ENCODE results near the gene XPR1. TPM values are rescaled to one million over a fixed set of nuclear protein-coding genes. Genes with fewer than 3 reads are reported as not detected.

The XPR1 gene
- total and polyA plus RNA-seq, 2 of the 8 experiments (the other 6 are each of a cell fraction or from before 2014, with no cell fraction given), result 28.6 to 43.9 TPM

DNA sequence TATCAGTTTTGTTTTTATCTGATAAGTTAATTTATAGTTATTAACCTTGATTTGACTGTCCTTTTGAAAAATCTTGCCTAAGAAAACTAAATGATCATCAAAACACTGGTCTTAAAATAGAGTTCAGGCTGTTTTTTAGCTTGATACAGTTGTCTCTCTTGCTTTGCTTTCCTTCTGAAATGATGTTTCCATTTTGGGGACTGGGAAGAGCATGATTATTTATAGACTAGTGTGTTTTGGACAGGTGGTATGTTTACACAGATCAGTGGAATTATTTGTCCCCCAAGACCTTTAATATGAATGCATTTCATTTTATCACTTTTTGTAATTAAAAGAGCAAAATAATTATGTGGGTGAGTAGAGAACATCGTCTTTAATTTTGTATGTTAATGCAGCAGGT is 90.8 kb downstream of the XPR1 start:
- Histone ChIP-seq H3K56ac (replicated peaks; ENCODE audit: insufficient read length, low read depth, low read length) (no peak overlapping the region), H4K5ac (ENCODE audit: insufficient read length, low read depth, low read length) (no peak overlapping the region), H3K79me2 (ENCODE audit: control insufficient read depth in 1 of 2, insufficient read depth in 2 of 2, low read length in 2 of 2) (peaks cover 0 to 2% of the 10 kb centered on the region in 2 experiments; a peak in 1 of 4 replicates), H3K36me3 (ENCODE audit: control insufficient read depth in 2 of 4, insufficient read depth in 4 of 4, low read length in 3 of 4) (no peaks in the 10 kb centered on the region), H3K9me3 (ENCODE audit: insufficient read depth in 2 of 2, low read depth in 1 of 2, low read length in 1 of 2) (no peaks in the 10 kb centered on the region), H3K9ac (replicated peaks in 1 of 4; ENCODE audit: extremely low read depth in 1 of 4, low read depth in 3 of 4, low read length in 3 of 4) (no peak overlapping the region), H3K79me1 (ENCODE audit: low read depth, low read length) (no peaks in the 10 kb centered on the region), H3K4me1 (replicated peaks in 1 of 4; ENCODE audit: control insufficient read depth in 3 of 4, insufficient read depth in 4 of 4, low read length in 3 of 4) (no peaks in the 10 kb centered on the region), H3K27ac (ENCODE audit: low read depth, low read length) (no peak overlapping the region), H2BK12ac (ENCODE audit: low read depth, low read length) (no peak overlapping the region), H2AFZ (ENCODE audit: low read length) (no peak overlapping the region), H3K18ac (ENCODE audit: extremely low read depth, low read length) (no peak overlapping the region), H4K8ac (ENCODE audit: extremely low read depth, insufficient read depth, low read length) (no peak overlapping the region), H3K23ac (ENCODE audit: insufficient read length) (no peak overlapping the region), H3K4me2 (ENCODE audit: insufficient read depth in 1 of 2, low read depth in 2 of 2, low read length in 2 of 2) (no peak overlapping the region), H3K23me2 (ENCODE audit: low read depth, low read length) (no peaks in the 10 kb centered on the region), H2AK5ac (ENCODE audit: low read depth, low read length) (no peak overlapping the region), H3K4ac (replicated peaks; ENCODE audit: insufficient read length, low read depth, low read length) (no peak overlapping the region), H2BK20ac (ENCODE audit: low read length) (no peak overlapping the region), H2BK120ac (replicated peaks; ENCODE audit: low read depth, low read length) (no peak overlapping the region), H3K27me3 (replicated peaks in 1 of 4; ENCODE audit: control insufficient read depth in 3 of 4, extremely low read depth in 1 of 4, insufficient read depth in 3 of 4, low read length in 3 of 4) (no peaks in the 10 kb centered on the region), H3K4me3 (ENCODE audit: extremely low read depth in 1 of 4, insufficient read depth in 2 of 4, low read depth in 3 of 4, low read length in 4 of 4) (no peak overlapping the region), H2BK15ac (ENCODE audit: low read length) (no peak overlapping the region), H2BK5ac (ENCODE audit: low read depth, low read length) (no peak overlapping the region), H3K14ac (ENCODE audit: insufficient read length) (no peak overlapping the region), H4K91ac (replicated peaks; ENCODE audit: insufficient read length, low read length) (no peak overlapping the region), H4K20me1 (replicated peaks in 1 of 2; ENCODE audit: control insufficient read depth in 1 of 2, insufficient read depth in 2 of 2, low read length in 2 of 2) (no peaks in the 10 kb centered on the region)
- ChIA-PET CTCF (ENCODE audit: partially characterized antibody) (no interaction called here), POLR2A (ENCODE audit: partially characterized antibody) (no interaction called here)
- TF ChIP-seq BACH1 (IDR thresholded peaks at IDR 0.05; ENCODE audit: low read length) (no peak), KDM5A (IDR thresholded peaks at IDR 0.05; ENCODE audit: low read length) (no peak), BRCA1 (IDR thresholded peaks at IDR 0.05; ENCODE audit: low read depth, low read length) (no peak), PHF8 (conservative IDR thresholded peaks at IDR 0.05; ENCODE audit: low read depth, low read length) (no peak), TEAD4 (IDR thresholded peaks at IDR 0.05; ENCODE audit: low read depth, low read length) (no peak)
- TF ChIP-seq, protein P1, sequence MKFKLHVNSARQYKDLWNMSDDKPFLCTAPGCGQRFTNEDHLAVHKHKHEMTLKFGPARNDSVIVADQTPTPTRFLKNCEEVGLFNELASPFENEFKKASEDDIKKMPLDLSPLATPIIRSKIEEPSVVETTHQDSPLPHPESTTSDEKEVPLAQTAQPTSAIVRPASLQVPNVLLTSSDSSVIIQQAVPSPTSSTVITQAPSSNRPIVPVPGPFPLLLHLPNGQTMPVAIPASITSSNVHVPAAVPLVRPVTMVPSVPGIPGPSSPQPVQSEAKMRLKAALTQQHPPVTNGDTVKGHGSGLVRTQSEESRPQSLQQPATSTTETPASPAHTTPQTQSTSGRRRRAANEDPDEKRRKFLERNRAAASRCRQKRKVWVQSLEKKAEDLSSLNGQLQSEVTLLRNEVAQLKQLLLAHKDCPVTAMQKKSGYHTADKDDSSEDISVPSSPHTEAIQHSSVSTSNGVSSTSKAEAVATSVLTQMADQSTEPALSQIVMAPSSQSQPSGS (IDR thresholded peaks at IDR 0.05; ENCODE audit: low read length), result no peak
- WGBS, 2 experiments (ENCODE audit: extremely low coverage in 1 of 2, insufficient coverage in 1 of 2, insufficient read length in 1 of 2, insufficient replicate concordance in 2 of 2, low coverage in 1 of 2, low lambda C conversion rate in 2 of 2, missing lambda C conversion rate in 1 of 2), result 89% methylated on average over 1 of the region's 1 CpG; no CpG with 5 or more reads in 1 of the 2 experiments
- no peak for FAIRE-seq
- DNase-seq (ENCODE audit: low read depth in 1 of 2, low spot score in 2 of 2), result no peak

All from H1 (cell line).